GM12801 (cell line): ENCODE results near the gene CCNH.

Source experiments
- TF ChIP-seq, protein P1 (sequence below): IDR thresholded peaks from one replicate; pipeline ENCODE4 v1.5.1; 2011; ENCODE audit warnings: control low read depth; ENCODE audit not compliant: insufficient read length; ENCODE audit errors: extremely low read depth

Gene CCNH

GRCh38 chr5:87403409-87403808, 9.3 kb downstream of the CCNH start:
- TF ChIP-seq, protein P1, sequence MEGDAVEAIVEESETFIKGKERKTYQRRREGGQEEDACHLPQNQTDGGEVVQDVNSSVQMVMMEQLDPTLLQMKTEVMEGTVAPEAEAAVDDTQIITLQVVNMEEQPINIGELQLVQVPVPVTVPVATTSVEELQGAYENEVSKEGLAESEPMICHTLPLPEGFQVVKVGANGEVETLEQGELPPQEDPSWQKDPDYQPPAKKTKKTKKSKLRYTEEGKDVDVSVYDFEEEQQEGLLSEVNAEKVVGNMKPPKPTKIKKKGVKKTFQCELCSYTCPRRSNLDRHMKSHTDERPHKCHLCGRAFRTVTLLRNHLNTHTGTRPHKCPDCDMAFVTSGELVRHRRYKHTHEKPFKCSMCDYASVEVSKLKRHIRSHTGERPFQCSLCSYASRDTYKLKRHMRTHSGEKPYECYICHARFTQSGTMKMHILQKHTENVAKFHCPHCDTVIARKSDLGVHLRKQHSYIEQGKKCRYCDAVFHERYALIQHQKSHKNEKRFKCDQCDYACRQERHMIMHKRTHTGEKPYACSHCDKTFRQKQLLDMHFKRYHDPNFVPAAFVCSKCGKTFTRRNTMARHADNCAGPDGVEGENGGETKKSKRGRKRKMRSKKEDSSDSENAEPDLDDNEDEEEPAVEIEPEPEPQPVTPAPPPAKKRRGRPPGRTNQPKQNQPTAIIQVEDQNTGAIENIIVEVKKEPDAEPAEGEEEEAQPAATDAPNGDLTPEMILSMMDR = no peak

GRCh38 chr5:87401626-87402025, 11.1 kb downstream of the CCNH start:
- TF ChIP-seq, protein P1 = no peak

DNA sequence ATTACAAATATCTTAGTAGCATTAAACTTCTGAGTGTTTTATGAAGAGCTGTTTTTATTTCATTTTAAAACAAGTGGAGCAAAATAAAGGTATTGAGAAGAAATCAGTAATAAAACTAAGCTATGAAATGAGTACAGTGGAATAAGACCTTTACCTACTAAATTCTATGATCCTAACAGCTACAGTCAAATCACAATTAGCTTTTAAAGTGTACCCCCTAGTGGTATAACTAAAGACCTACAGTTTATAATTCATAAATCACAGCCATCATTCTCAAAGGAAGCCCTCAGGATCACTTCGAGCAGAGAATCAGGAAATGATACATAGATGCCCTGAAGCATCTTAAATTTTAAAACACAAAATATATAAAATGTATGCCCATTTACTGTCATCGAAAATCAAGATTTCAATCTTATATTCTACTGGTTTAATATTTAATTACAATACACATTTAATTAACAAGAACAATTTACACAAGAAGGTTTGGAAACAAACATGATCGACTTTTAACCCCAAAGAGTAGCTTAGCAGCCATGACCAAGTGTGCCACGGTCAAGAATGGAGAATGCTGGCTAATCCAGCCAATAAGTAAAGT, 12.3 kb downstream of the CCNH start:
- TF ChIP-seq, protein P1 = no peak

DNA sequence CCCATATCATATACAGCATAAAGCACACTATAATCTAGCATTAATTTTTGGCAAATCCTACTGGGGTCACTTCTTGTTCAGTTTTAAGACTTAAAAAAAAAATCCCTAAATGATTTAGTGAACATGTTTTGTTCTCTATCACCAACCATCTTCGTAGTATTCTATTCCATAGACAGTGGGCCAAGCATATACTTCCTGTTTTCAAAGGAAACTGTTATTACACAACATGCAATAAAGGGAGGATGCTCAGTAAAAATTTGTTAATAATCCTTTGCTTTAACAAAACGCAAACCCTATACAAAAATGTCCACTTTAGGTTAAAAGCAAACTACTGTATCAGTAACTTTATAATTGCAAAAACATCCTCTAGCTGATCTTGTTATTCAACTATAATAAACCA, 13.0 kb downstream of the CCNH start:
- TF ChIP-seq, protein P1 = no peak

- TF ChIP-seq, protein P1 = no peak
Measured at GRCh38 chr5:87398981-87399614, 13.6 kb downstream of the CCNH start.

DNA sequence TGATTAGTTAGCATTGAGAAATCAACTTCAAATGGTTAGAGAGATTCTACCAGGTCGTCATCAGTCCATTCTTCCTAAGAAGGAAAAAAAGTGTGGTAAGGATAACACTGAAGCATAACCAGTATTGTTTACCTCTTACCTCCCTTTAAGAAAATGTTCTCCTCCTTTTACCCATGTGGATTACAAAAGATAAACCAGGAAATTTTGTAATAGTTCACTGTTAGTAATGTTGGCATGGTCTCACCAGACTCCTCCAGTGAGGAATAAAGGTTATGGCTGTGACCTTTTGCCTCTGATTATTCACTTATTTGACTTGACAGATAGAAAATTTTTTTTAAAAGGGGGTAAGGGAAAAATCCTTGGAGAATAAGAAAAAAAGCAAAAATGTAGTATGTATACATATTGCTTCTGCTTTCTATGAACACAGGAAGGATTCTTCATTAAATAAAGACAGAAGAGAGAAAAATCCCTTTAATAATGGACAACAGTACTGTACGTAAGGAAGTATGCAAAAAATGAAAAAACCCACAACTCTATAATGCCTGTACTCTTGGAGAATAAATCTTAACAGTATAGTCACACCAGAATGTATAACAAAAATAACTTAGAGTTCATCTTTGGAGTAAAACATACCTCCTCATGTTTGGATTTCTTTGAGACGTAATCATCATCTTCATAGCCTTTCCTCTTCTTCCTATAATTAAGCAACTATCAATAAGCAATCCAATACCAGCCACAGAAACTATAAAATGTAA, 18.1 kb downstream of the CCNH start:
- TF ChIP-seq, protein P1 = no peak

DNA sequence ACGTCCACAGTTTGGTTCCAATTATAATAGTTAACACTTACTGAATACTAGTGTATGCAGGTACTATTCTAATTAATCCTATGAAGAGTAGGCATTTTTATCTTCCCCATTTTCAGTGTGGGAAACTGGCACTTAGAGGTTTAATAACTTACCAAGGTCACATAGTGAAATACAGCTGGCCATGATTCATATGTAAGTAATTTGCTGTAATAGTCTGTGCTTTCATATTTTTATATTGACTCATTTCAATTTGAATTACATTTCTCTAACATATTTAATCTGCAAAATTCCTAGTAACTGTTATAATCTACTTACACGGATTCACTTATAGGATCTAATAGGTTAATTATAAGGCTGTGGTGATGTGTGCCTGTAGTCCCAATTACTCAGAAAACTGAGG, 19.4 kb downstream of the CCNH start:
- TF ChIP-seq, protein P1 = no peak
